Ascending aorta (tissue), 2 donors: ENCODE results near the gene DYNC1LI2. TPM values are rescaled to one million over a fixed set of nuclear protein-coding genes. Genes with fewer than 3 reads are reported as not detected.
A peak's percentile ranks its signal among the peaks of the same experiment; 100 is the strongest.

Source experiments
- DNase-seq, 2 donors: peaks; one replicate each; pipeline ENCODE4 v3.0.0-alpha.2; 2019; ENCODE audit warnings: low spot score in 2 of 2
- H3K27ac ChIP-seq, 2 donors: fragments of 200-600 bp; sonication (generic); one replicate each; pipeline ENCODE4 v1.5.1; 2016 to 2017; ENCODE audit warnings: mild to moderate bottlenecking in 1 of 2
- H3K27me3 ChIP-seq: fragments of 200-600 bp; sonication (generic); one replicate; pipeline ENCODE4 v1.5.1; 2017
- H3K36me3 ChIP-seq, 2 donors: fragments of 200-600 bp; sonication (generic); one replicate each; pipeline ENCODE4 v1.5.1; 2016
- H3K4me1 ChIP-seq, 2 donors: fragments of 200-600 bp; sonication (generic); one replicate each; pipeline ENCODE4 v1.5.1; 2016 to 2017; ENCODE audit warnings: mild to moderate bottlenecking in 1 of 2
- H3K4me3 ChIP-seq, 2 donors: fragments of 200-600 bp; sonication (generic); one replicate each; pipeline ENCODE4 v1.5.1; 2016 to 2017; ENCODE audit warnings: mild to moderate bottlenecking in 1 of 2
- H3K9me3 ChIP-seq, 2 donors: fragments of 200-600 bp; sonication (generic); one replicate each; pipeline ENCODE4 v1.5.1; 2016
- CTCF ChIP-seq, 3 experiments: fragments of 200-600 bp in 2 of 3; fragments of 450-650 bp in 1 of 3; sonication (generic) in 2 of 3; IDR thresholded peaks; one replicate each; pipeline ENCODE4 v1.5.1; 2016 to 2019; ENCODE audit warnings: antibody characterized with exemption in 3 of 3, mild to moderate bottlenecking in 1 of 3, moderate library complexity in 1 of 3
- intact Hi-C: fragments of 100-400 bp; cut with DNase I; formaldehyde crosslinking; loops from one replicate; pipeline ENCODE4 v1.15.1; 2023
- total RNA-seq: library from RNA; depleted of rRNA; stranded (reverse); fragments of >200 nt; gene quantifications from one replicate; pipeline ENCODE4 v1.1.0, GENCODE V29; 2016

The DYNC1LI2 gene
- total RNA-seq, 1 donor from 2014 or later, result 99.7 TPM

GRCh38 chr16:66705790-66706505, 45.5 kb downstream of the DYNC1LI2 start:
- intact Hi-C loops, result no loop called here
- no peaks in the 10 kb centered on the region for H3K36me3 ChIP-seq
- DNase-seq, result peak; percentile 24 to 87
- H3K9me3 ChIP-seq, result no peaks in the 10 kb centered on the region
- H3K4me3 ChIP-seq, result no peak overlapping the region
- no peaks in the 10 kb centered on the region for H3K27me3 ChIP-seq
- H3K4me1 ChIP-seq, result peaks cover 9 to 13% of the 10 kb centered on the region in 2 donors
- no peak for TF ChIP-seq CTCF (IDR thresholded peaks at IDR 0.05)
- peak overlapping the region; percentile 75 to 76 for H3K27ac ChIP-seq

GRCh38 chr16:66703406-66704215, 47.8 kb downstream of the DYNC1LI2 start:
- DNase-seq, result no peak

GRCh38 chr16:66701516-66701915, 49.9 kb downstream of the DYNC1LI2 start:
- no peaks in the 10 kb centered on the region for H3K36me3 ChIP-seq
- intact Hi-C loops, result no loop called here
- no peak for DNase-seq

More at GRCh38 chr16:66703406-66704215, 47.8 kb downstream of the DYNC1LI2 start:
- TF ChIP-seq CTCF (IDR thresholded peaks at IDR 0.05), result no peak
- no peak overlapping the region for H3K4me3 ChIP-seq
- no peaks in the 10 kb centered on the region for H3K9me3 ChIP-seq
- intact Hi-C loops, result no loop called here
- no peaks in the 10 kb centered on the region for H3K36me3 ChIP-seq
- H3K4me1 ChIP-seq, result peaks cover 9 to 13% of the 10 kb centered on the region in 2 donors
- H3K27ac ChIP-seq, result peak overlapping the region; percentile 47 to 50
- no peaks in the 10 kb centered on the region for H3K27me3 ChIP-seq

GRCh38 chr16:66701026-66701425, 50.4 kb downstream of the DYNC1LI2 start:
- Histone ChIP-seq H3K36me3 (no peaks in the 10 kb centered on the region), H3K27ac (no peak overlapping the region), H3K9me3 (no peaks in the 10 kb centered on the region), H3K4me3 (no peak overlapping the region), H3K27me3 (no peaks in the 10 kb centered on the region), H3K4me1 (peaks cover 7 to 9% of the 10 kb centered on the region in 2 donors)
- DNase-seq, result no peak
- intact Hi-C loops, result no loop called here
- no peak for TF ChIP-seq CTCF (IDR thresholded peaks at IDR 0.05)

More at GRCh38 chr16:66701516-66701915, 49.9 kb downstream of the DYNC1LI2 start:
- no peak overlapping the region for H3K4me3 ChIP-seq
- no peak for TF ChIP-seq CTCF (IDR thresholded peaks at IDR 0.05)
- peaks cover 9 to 11% of the 10 kb centered on the region in 2 donors for H3K4me1 ChIP-seq
- no peak overlapping the region for H3K27ac ChIP-seq
- no peaks in the 10 kb centered on the region for H3K27me3 ChIP-seq
- H3K9me3 ChIP-seq, result no peaks in the 10 kb centered on the region

- DNase-seq, result no peak
- H3K36me3 ChIP-seq, result no peaks in the 10 kb centered on the region
These were observed 51.5 kb downstream of the DYNC1LI2 start for GRCh38 chr16:66699898-66700297.

More at GRCh38 chr16:66699898-66700297, 51.5 kb downstream of the DYNC1LI2 start:
- Histone ChIP-seq H3K4me1 (peaks cover 7 to 9% of the 10 kb centered on the region in 2 donors), H3K27me3 (no peaks in the 10 kb centered on the region), H3K4me3 (no peak overlapping the region), H3K27ac (no peak overlapping the region), H3K9me3 (no peaks in the 10 kb centered on the region)
- no peak for TF ChIP-seq CTCF (IDR thresholded peaks at IDR 0.05)
- intact Hi-C loops, result loop anchor here (5.0 kb wide), 1 partner anchor 227 kb away; the partner anchor contains the start of gene RRAD
